K562 (cell line): ENCODE results near the gene SLC12A4. TPM values are rescaled to one million over a fixed set of nuclear protein-coding genes. Genes with fewer than 3 reads are reported as not detected.

Experiments
- ATF3 ChIP-seq, 2 experiments: fragments of 450-650 bp in 1 of 2; sonication (generic) in 1 of 2; formaldehyde crosslinking in 1 of 2; IDR thresholded peaks in 1 of 2; conservative IDR thresholded peaks in 1 of 2; 2 replicates each; pipeline versions ENCODE4 v1.6.1 to v1.8.1; 2016 to 2023; ENCODE audit warnings: mild to moderate bottlenecking in 2 of 2, moderate library complexity in 2 of 2, inconsistent platforms in 1 of 2, missing genetic modification reagents in 1 of 2
- EGR1 ChIP-seq: fragments of 450-650 bp; conservative IDR thresholded peaks from 2 replicates; pipeline ENCODE4 v1.6.1; 2017; ENCODE audit warnings: mild to moderate bottlenecking
- FUS ChIP-seq: fragments of 200-400 bp; formaldehyde crosslinking; optimal IDR thresholded peaks from 2 replicates; pipeline ENCODE3; 2017; ENCODE audit warnings: low read depth, low read length
- HSF4 ChIP-seq: fragments of 250-450 bp; sonication (Bioruptor Pico); IDR thresholded peaks from 2 replicates; pipeline ENCODE4 v2.1.2; 2022; ENCODE audit warnings: mild to moderate bottlenecking, moderate library complexity, borderline replicate concordance
- JUND ChIP-seq, 2 experiments: IDR thresholded peaks; 2 replicates in 1 of 2; 3 replicates in 1 of 2; pipeline ENCODE4 v1.6.1; 2011; ENCODE audit warnings: borderline replicate concordance in 2 of 2, low read depth in 2 of 2, low read length in 2 of 2, improper control_type of control experiment in 1 of 2, missing biosample characterization in 1 of 2, missing genetic modification characterization in 1 of 2, missing genetic modification reagents in 1 of 2
- MGA ChIP-seq: fragments of 450-650 bp; IDR thresholded peaks from 2 replicates; pipeline ENCODE4 v1.6.1; 2016; ENCODE audit warnings: mild to moderate bottlenecking, moderate library complexity
- PCBP1 ChIP-seq: fragments of 200-400 bp; formaldehyde crosslinking; IDR thresholded peaks from 2 replicates; pipeline ENCODE4 v1.6.1; 2018; ENCODE audit warnings: mild to moderate bottlenecking, low read depth, low read length; ENCODE audit not compliant: poor library complexity, severe bottlenecking
- POLR2A ChIP-seq: fragments of 450-650 bp; conservative IDR thresholded peaks from 2 replicates; pipeline ENCODE4 v1.6.1; 2016
- POLR2AphosphoS5 ChIP-seq: IDR thresholded peaks from 2 replicates; pipeline ENCODE4 v1.6.1; 2011; ENCODE audit warnings: mild to moderate bottlenecking, low read depth, low read length, moderate library complexity; ENCODE audit not compliant: control insufficient read depth, insufficient read depth
- SLC30A9 ChIP-seq: fragments of 250-450 bp; sonication (Bioruptor Pico); IDR thresholded peaks from 2 replicates; pipeline ENCODE4 v1.8.0; 2022; ENCODE audit warnings: mild to moderate bottlenecking, moderate library complexity
- ZBTB1 ChIP-seq: sonication (generic); formaldehyde crosslinking; IDR thresholded peaks from 2 replicates; pipeline ENCODE4 v1.8.1; 2023; ENCODE audit warnings: missing genetic modification reagents, low read depth, mild to moderate bottlenecking, borderline replicate concordance
- ZNF589 ChIP-seq: fragments of 200-800 bp; sonication (Bioruptor generic); IDR thresholded peaks from 2 replicates; pipeline ENCODE4 v1.6.1; 2016; ENCODE audit warnings: low read depth, missing genetic modification characterization, missing compliant biosample characterization
- polyA plus RNA-seq, 8 experiments: library from polyadenylated mRNA; depleted of rRNA in 4 of 8; stranded (reverse) in 5 of 8; unstranded in 3 of 8; fragments of >200 nt; fragmentation: Nextera tagmentation in 2 of 8; fragmentation: Illumina TruSeq in 1 of 8; extraction: Ambion mirVana in 2 of 8; extraction: Trizol in 1 of 8; gene quantifications; 2 replicates each; pipeline versions ENCODE4 v1.2.1 to v1.2.3, GENCODE V29; 2011 to 2014; ENCODE audit warnings: inconsistent platforms in 1 of 8, missing spikeins in 1 of 8
- total RNA-seq, 7 experiments: library from RNA; depleted of rRNA in 6 of 7; stranded (reverse); fragments of >200 nt in 6 of 7; fragmentation: Illumina TruSeq in 2 of 7; extraction: Trizol in 2 of 7; gene quantifications; 2 replicates each; pipeline versions ENCODE4 v1.2.1 to v1.2.3, GENCODE V29; 2011 to 2021; ENCODE audit warnings: low replicate concordance in 1 of 7

The SLC12A4 gene
- total and polyA plus RNA-seq, 9 of the 15 experiments (the other 6 are each of a cell fraction or from before 2014, with no cell fraction given): 0.75 to 43.5 (median 15.0) TPM

- TF ChIP-seq JUND (IDR thresholded peaks at IDR 0.05; ENCODE audit: borderline replicate concordance, low read depth, low read length): peak; percentile 85
- TF ChIP-seq JUND (tag; IDR thresholded peaks at IDR 0.05; ENCODE audit: borderline replicate concordance, low read depth, low read length): no peak; the same call in 2 of the 3 replicates
- 0 out of 2 replicates have a peak, but pooled peaks have one; percentile 43 for TF ChIP-seq ZNF589
- TF ChIP-seq EGR1: peak; percentile 87
- peak; percentile 63; the same call in 1 of the 2 replicates for TF ChIP-seq POLR2AphosphoS5
- no peak for TF ChIP-seq SLC30A9 (CRISPR knock-in tag)
- TF ChIP-seq POLR2A: 0 out of 2 replicates have a peak, but pooled peaks have one; percentile 54
- TF ChIP-seq PCBP1: peak; percentile 94
- peak; percentile 48; the same call in 1 of the 2 replicates for TF ChIP-seq ATF3 (IDR thresholded peaks at IDR 0.05)
- TF ChIP-seq ATF3 (CRISPR knock-in tag; conservative IDR thresholded peaks at IDR 0.05): no peak
- TF ChIP-seq MGA: no peak
- no peak for TF ChIP-seq HSF4 (CRISPR knock-in tag)
- TF ChIP-seq ZBTB1: peak; percentile 75; the same call in 1 of the 2 replicates
- TF ChIP-seq FUS: peak; percentile 64
These were observed at the start of gene SLC12A4 (continued) for GRCh38 chr16:67968400-67969253.
